ENCODE results near the gene DEFB124.
"Not testable (repeated sequence)": the region's sequence is repeated elsewhere in the genome, so short reads cannot be mapped to it uniquely, and the experiment has no call there.

Gene DEFB124, protein sequence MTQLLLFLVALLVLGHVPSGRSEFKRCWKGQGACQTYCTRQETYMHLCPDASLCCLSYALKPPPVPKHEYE

GRCh38 chr20:31474758-31475427, at the start of gene DEFB124, which contains the start of gene REM1:
TSS of gene DEFB124 (minus strand) at chr20:31475127. CDS start at chr20:31473013, 2,114 bp downstream.
TSS of gene REM1 (plus strand) at chr20:31475288. CDS start at chr20:31476446, 1,158 bp downstream.
- no peak for DNase-seq (ENCODE audit: low read depth in 2 of 2)

DNA sequence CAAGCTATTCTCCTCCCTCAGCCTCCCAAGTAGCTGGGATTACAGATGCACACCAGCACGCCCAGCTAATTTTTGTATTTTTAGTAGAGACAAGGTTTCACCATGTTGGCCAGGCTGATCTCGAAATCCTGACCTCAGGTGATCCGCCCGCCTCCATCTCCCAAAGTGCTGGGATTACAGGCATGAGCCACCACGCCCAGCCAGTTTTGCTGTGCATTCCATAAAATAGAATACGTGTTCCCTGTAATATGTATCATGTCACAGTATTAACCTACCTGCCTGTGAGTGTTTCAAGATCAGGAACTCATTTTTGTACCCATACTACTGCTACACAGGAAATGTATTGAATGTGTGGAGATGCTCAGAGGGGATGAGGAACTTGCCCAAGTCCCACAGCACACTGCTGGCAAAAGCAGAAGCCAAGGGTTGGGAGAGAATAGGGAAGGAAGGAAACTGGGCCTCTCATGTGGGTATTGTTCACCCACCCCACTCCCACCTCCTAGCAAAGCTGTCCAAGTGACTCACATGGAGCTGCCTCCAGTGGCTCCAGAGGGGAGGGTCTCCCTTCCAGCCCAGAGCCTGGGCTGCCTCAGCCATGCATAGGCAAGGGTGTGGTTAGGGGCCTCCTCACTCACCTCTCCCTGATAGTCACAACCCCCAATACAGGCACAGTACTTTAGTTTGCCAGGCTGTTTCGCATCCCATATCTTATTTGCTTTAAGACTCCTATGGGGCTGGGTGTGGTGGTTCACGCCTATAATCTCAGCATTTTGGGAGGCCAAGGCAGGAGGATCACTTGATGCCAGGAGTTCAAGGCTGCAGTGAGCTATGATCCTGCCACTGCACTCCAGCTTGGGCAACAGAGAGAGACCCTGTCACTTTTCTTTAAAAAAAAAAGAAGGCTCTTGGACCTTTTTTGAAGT, 48.7 kb upstream of the DEFB124 start:
- DNase-seq (ENCODE audit: low read depth in 2 of 2), result no peak

- DNase-seq (ENCODE audit: low read depth in 2 of 2), result no peak
Measured at GRCh38 chr20:31522731-31523130, 47.8 kb upstream of the DEFB124 start.

DNA sequence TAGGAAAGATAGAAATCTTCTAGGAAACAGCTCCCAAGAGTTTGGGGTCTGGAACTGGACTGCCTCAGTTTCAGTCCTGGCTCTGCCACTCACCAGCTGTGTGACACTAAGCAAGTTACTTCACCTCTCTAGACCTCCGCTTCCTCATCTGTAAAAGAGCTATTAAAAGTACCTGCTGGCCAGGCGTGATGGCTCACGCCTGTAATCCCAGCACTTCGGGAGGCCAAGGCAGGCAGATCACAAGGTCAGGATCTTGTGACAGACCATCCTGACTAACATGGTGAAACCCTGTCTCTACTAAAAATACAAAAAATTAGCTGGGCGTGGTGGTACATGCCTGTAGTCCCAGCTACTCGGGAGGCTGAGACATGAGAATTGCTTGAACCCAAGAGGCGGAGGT, 46.3 kb upstream of the DEFB124 start:
- DNase-seq (ENCODE audit: low read depth in 2 of 2), result not testable (repeated sequence)

DNA sequence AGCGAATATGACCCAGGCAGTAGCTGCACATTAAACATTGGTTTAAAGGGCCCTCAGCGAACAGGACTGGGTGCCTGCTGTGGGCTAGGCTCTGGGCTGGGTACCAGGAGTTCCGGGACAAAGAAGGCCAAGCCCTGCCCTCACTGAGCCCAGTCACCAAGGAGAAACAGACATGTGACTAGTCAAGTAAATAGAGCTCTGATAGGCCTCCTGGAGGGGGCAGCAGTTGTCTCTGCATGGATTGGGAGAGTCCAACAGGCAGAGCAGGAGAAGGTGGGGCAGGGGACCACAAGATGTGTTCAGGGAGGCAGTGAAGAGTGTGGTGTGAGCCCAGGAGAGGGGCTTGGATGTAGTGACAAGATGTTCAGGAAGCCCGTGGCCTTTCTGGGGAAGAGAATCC, 42.4 kb upstream of the DEFB124 start:
- DNase-seq (ENCODE audit: low read depth in 2 of 2), result no peak

GRCh38 chr20:31516651-31517050, 41.7 kb upstream of the DEFB124 start:
- no peak for DNase-seq (ENCODE audit: low read depth in 2 of 2)

GRCh38 chr20:31516166-31516565, 41.2 kb upstream of the DEFB124 start:
- DNase-seq (ENCODE audit: low read depth in 2 of 2), result no peak

- DNase-seq (ENCODE audit: low read depth in 2 of 2), result no peak
Measured at GRCh38 chr20:31515775-31516107, 40.8 kb upstream of the DEFB124 start.

DNA sequence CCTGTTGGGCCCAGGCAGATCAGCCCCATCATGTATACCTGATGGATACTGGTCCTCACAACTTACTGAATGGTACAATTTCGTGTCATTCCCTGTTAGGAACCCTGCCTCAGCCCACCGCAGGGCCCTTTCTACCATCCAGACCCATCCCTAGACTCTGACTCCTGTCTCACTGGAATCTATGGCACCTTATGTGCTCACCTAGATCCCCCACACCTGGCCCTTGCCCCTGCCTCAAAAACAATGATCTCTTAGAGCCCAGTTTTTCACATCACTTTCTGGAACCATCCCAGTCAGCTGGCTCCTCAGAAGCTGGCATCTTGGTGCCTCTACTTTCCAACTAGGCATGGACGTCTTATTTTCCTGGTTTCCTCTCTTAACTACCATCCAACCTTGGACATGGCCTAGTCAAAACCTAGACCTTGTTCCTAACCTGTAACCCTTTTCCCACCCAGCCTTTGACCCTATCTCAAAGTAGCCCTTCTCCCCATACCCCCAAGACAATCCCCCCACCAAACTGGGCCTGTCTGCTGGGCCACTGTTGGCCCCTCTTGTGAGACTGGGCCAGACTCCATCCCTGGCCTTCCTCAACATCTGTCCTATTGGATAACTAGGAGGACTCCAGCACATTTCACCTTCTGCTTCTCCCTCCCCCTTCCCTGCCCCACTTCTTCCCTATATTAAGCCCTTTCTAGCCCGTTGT, 40.3 kb upstream of the DEFB124 start:
- no peak for DNase-seq (ENCODE audit: low read depth in 2 of 2)

- DNase-seq (ENCODE audit: low read depth in 2 of 2), result peak; percentile 72 to 73
Measured at GRCh38 chr20:31514154-31515071, 39.5 kb upstream of the DEFB124 start, which contains the start of gene HM13. TSS of gene HM13 (plus strand) at chr20:31514442. CDS start at chr20:31514552, 110 bp downstream.

DNA sequence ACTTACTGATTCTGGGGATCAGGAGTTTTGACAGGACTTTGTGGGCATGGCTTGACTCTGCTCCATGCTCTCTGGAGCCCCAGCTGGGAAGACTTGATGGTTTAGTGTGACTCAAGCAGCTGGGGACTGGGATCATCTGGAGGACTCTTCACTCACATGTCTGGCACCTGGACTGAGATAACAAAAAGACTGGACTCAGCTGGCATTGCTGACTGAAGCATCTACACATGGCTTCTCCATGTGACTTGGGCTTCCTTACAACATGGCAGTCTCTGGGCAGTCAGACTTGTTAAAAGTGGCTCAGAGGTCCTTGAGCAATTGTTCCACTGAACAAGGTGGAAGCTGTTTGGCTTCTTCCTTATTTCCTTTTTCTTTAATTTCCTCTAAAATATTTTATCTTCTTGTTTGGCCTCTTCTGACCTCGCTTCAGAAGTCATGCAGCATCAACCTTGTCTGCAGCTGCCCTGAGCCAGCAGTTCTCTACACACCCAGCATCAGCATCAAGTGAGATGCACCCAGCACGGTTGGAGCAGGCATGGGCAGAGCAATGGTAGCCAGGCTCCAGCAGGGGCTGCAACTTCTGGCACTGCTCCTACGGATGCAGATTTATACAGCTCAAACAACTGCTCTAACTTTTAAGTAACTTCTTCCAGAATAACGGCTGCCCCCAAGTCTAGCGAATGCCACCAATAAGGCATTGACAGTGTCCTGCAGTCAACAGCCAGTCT, 33.8 kb upstream of the DEFB124 start:
- no peak for DNase-seq (ENCODE audit: low read depth in 2 of 2)

DNA sequence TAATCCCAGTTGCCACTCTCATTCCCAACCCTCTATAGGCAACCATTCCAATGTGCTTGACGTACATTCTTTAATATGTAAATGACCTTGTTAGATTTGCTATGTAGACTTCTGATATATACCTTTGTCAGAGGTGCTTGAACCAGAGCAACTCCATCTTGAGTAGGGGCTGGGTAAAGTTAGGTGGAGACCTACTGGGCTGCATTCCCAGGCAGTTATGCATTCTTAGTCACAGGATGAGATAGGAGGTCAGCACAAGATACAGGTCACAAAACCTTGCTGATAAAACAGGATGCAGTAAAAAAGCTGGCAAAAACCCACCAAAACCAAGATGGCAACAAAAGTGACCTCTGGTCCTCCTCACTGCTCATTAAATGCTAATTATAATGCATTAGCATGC, 31.0 kb upstream of the DEFB124 start:
- DNase-seq (ENCODE audit: low read depth in 2 of 2), result no peak

DNA sequence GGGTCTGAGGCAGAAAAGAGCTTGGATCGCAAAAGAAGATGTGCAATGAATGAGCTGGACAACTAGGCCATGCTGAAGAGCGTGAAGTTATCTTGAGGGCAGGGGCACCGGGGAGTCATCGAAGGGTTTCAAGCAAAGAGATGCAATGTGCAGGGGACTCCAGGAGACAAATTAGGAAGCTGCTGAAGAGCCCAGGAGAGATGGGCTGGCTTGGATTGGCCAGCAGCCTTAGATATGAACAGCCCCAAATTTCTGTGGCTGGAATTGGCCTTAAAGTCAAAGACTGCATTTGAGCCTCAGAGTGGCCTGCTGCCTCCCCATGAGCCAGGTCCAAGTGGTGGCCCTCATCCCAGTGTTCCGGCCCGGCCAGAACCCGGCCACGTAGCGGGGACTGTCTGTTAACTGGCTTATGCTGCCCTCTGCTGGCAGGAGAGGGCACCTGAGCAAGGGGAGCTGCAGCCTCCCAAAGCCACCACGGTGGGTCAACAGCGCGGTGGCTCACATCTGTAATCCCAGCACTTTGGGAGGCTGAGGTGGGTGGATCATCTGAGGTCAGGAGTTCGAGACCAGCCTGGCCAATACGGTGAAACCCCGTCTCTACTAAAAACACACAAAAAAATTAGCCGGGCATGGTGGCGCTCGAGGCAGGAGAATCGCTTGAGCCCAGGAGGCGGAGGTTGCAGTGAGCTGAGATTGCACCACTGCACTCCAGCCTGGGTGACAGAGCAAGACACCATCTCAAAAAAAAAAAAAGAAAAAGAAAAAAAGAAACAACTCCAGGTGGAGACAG, 28.2 kb upstream of the DEFB124 start:
- peak; percentile 43 to 58 for DNase-seq (ENCODE audit: low read depth in 2 of 2)

DNA sequence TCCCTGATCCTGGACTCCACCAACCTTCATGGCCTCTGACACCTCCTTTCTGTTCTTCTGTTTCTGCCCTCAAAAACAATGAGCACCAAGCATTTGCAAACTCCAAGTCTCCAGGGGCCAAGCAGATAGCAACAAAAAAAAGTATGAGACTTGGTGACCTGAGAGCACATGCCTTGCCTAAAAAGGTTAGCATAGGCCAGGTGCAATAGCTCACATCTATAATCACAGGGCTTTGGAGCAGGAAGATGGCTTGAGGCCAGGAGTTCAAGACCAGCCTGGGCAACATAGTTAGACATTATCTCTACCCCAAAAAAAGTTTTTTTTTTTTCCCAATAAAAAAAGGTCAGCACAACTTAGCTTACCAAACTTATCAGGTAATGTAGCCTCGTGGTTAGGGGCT, 25.6 kb upstream of the DEFB124 start:
- no peak for DNase-seq (ENCODE audit: low read depth in 2 of 2)

GRCh38 chr20:31497838-31498540, 23.1 kb upstream of the DEFB124 start:
- DNase-seq (ENCODE audit: low read depth in 2 of 2), result no peak

- DNase-seq (ENCODE audit: low read depth in 2 of 2), result no peak
Measured at GRCh38 chr20:31496761-31497295, 21.9 kb upstream of the DEFB124 start.

- DNase-seq (ENCODE audit: low read depth in 2 of 2), result no peak
Measured at GRCh38 chr20:31494131-31494530, 19.2 kb upstream of the DEFB124 start.

- no peak for DNase-seq (ENCODE audit: low read depth in 2 of 2)
Measured at GRCh38 chr20:31490752-31491151, 15.8 kb upstream of the DEFB124 start.

- no peak for DNase-seq (ENCODE audit: low read depth in 2 of 2)
Measured at GRCh38 chr20:31489152-31489551, 14.2 kb upstream of the DEFB124 start.

Measured in stimulated activated CD4-positive, alpha-beta T cell treated with anti-CD3 and anti-CD28 coated beads, Interleukin-1b, Interleukin-23, amount 100 ng/mL, for 1 hour (primary cell).